HG03135 (cell line): Measurements from ENCODE around the gene LGALS3BP.
"Not testable (repeated sequence)": the region's sequence is repeated elsewhere in the genome, so short reads cannot be mapped to it uniquely, and the experiment has no call there.

ENCODE experiments used
- ATAC-seq: cut with Tn5 transposase; IDR thresholded peaks from one replicate; pipeline ENCODE4 v1.9.1; 2021; ENCODE audit warnings: mild to moderate bottlenecking, moderate library complexity; ENCODE audit not compliant: unreplicated experiment

The LGALS3BP gene

GRCh38 chr17:78979780-78980623 is at the start of gene LGALS3BP:
Gene LGALS3BP (minus strand): TSS chr17:78979923. CDS start chr17:78977191, 2,732 bp downstream.
- no peak for ATAC-seq

GRCh38 chr17:79028496-79029326 is 49.0 kb upstream of the LGALS3BP start:
- no peak for ATAC-seq

- ATAC-seq = no peak
Observed at GRCh38 chr17:79027925-79028491, 48.3 kb upstream of the LGALS3BP start.

- no peak for ATAC-seq
Observed at GRCh38 chr17:79027274-79027924, 47.7 kb upstream of the LGALS3BP start.

- ATAC-seq = no peak
Observed at GRCh38 chr17:79026376-79027273, 46.9 kb upstream of the LGALS3BP start.

GRCh38 chr17:79024901-79025737 is 45.4 kb upstream of the LGALS3BP start:
- no peak for ATAC-seq

- ATAC-seq = no peak
Observed at GRCh38 chr17:79023886-79024771, 44.4 kb upstream of the LGALS3BP start, which contains the start of gene C1QTNF1. Gene C1QTNF1 (plus strand): TSS chr17:79024169. CDS start chr17:79043969, 19,800 bp downstream.

- no peak for ATAC-seq
Observed at GRCh38 chr17:79023180-79023705, 43.5 kb upstream of the LGALS3BP start.

- no peak for ATAC-seq
Observed at GRCh38 chr17:79022507-79022991, 42.8 kb upstream of the LGALS3BP start.

GRCh38 chr17:79021929-79022328 is 42.2 kb upstream of the LGALS3BP start:
- ATAC-seq = not testable (repeated sequence)

GRCh38 chr17:79020631-79021301 is 41.0 kb upstream of the LGALS3BP start:
- no peak for ATAC-seq

- ATAC-seq = no peak
Observed at GRCh38 chr17:79019632-79020584, 40.2 kb upstream of the LGALS3BP start.

GRCh38 chr17:79019261-79019631 is 39.5 kb upstream of the LGALS3BP start:
- no peak for ATAC-seq

GRCh38 chr17:79018370-79018695 is 38.6 kb upstream of the LGALS3BP start:
- no peak for ATAC-seq

- ATAC-seq = no peak
Observed at GRCh38 chr17:79017546-79018369, 38.0 kb upstream of the LGALS3BP start.
